HG02840 (cell line): Measurements from ENCODE around the gene SORL1.
"Not testable (repeated sequence)": the region's sequence is repeated elsewhere in the genome, so short reads cannot be mapped to it uniquely, and the experiment has no call there.

Experiments
- ATAC-seq: cut with Tn5 transposase; IDR thresholded peaks from one replicate; pipeline ENCODE4 v1.9.1; 2021; ENCODE audit warnings: mild to moderate bottlenecking, moderate library complexity, moderate number of reproducible peaks; ENCODE audit not compliant: unreplicated experiment, low FRiP score

The SORL1 gene

DNA sequence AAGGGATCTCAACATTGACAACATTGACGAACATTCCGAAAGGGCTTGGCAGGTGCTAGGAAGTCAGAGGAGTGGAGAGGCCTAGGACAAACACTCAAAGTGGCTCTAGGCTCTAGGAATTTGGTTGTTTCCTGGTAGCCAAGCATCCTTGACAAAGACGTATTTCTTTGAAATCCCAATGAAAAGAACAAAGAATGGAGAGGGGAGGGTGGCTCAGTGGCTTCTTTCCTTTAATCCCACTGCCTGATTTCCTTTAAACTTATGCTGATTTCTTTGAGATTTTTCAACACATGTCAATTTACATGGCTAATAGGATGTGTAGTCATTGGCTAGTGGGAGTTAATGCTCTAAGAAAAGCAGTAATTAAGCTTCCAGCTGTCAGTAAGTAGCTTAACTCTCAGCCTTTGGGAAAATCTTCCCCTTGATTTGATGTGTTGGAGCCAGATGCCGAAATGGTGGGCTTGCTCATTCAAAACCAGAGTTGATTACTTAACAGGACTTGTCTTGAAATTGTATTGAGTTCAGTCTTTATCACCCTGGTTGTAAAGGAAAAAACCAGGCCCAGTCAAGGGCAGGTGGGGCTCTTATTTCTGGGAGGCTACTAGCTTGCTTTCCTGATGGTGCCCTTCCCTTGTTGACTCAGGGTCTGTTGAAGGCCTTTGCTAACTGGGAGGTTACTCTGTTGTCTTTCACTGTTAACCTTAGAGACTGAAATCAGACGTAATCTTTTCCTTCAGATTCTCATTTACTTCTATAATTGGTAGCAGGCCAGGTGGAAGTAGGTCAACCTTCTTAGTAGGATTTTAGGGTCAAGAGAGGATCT lies 45.3 kb downstream of the SORL1 start:
- ATAC-seq: no peak

DNA sequence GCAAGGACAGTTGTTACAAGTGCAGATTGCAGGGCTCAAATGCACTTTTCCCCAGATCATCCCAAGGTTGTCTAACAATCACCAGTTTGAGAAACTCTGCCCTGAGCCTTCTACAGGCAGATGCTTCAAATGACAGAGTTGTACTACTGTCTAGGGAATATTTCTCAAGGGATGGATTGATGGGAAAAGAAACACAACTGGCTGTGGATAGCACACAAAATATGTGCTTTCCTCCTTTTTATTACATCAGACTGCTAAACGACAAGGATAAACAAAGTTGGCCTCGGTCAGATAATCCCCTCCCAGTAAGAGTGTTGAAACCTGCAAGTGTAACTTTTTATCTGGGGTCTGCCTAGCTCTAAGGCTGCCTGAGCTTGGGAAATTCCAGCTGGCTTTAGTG lies 47.3 kb downstream of the SORL1 start:
- ATAC-seq: no peak

DNA sequence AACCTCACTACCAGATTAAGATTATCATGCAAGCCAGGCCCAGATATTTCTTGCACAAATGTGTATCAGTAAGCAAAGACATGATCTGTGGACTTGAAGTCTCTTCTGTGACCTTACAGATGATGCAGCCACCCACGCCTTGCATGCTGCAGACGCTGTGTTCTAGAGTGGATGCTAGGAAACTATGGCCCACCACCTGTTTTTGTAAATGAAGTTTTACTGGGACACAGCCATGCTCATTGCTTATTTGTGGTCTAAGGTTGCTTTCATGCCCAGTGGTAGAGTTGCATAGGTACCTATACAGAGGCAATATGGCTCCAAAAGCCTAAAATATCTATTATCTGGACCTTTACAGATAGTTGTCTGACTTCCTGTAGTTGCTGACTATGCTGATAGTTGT lies 48.2 kb downstream of the SORL1 start:
- no peak for ATAC-seq

DNA sequence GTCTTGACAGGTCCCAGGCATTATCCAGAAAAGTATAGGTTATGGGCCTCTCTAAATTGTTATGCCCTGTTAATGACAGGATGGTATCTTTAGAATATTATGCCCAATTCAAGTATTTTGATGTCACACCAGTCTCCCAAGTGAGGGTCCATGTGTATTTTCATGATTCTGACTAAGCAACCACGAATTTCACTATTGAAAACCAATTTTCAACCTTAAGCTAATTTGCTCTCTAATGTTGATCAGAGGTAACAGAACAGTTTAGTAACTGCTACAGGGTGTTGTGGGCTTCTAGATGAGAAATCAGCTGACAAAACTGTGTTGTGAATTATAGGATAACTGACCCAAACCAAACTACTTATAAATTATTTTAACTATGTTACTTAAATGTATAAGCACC lies 48.6 kb downstream of the SORL1 start:
- ATAC-seq: no peak

DNA sequence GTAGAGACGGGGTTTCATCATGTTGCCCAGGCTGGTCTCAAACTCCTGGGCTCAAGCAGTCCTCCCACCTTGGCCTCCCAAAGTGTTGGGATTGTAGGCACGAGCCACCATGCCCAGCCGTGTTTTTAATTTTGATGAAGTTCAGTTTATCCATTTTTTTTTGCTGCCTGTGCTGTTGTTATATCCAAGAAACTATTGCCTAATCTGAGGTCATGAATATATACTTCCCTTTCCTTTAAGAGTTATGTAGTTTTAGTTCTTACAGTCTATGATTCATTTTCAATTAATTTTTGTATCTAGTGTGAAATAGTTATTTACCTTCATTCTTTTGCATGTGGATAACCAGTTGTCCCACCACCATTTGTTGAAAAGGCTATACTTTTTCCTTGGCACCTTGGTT lies 50.9 kb downstream of the SORL1 start:
- no peak for ATAC-seq

DNA sequence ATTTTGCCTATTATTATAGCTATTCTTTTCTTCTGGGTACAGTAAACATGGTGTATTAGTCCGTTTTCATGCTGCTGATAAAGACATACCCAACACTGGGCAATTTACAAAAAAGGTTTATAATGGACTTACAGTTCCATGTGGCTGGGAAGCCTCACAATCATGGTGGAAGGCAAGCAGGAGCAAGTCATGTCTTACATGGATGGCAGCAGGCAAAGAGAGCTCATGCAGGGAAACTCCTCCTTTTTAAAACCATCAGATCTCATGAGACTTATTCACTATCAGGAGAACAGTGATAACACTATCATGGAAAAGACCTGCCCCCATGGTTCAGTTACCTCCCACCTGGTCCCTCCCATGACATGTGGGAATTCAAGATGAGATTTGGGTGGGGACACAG lies 54.1 kb downstream of the SORL1 start:
- not testable (repeated sequence) for ATAC-seq

DNA sequence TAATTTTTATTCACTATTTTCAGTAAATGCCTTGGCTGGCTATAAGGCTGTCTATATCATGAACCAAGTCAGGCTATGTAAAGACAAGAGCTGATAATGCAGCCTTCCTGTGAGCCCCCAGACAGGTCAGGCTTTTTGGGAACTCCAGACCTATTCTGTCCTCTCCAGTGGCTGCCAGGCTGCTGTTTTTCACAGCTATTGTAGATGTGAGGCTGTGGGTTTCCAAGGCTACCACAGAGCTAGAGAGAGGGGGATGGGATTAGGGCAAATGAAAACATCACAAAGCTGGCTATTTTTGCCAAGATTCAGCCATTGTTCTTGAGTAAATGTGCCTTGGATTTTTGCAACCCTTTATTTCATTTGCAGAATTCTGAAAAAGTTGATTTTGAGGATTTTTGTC lies 56.3 kb downstream of the SORL1 start:
- ATAC-seq: no peak

DNA sequence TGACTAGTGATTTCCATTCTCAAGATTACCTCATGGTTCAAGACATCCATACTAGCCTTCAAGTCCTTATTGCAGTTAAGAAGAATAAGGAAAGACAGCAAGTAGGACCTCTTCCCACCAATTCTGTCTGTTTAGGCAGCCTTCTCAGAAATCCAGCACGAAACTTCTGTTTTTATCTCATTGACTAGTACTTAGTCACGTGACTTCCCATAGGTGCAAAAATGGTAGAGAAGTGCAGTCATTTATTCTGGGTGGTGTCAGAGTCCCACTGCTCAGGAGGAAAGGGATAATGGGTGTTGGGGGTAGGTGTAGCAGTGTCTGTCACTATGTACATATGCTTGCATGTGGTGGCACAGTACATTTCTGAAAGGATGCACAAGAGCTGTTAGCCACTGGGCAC lies 58.3 kb downstream of the SORL1 start:
- ATAC-seq: no peak

DNA sequence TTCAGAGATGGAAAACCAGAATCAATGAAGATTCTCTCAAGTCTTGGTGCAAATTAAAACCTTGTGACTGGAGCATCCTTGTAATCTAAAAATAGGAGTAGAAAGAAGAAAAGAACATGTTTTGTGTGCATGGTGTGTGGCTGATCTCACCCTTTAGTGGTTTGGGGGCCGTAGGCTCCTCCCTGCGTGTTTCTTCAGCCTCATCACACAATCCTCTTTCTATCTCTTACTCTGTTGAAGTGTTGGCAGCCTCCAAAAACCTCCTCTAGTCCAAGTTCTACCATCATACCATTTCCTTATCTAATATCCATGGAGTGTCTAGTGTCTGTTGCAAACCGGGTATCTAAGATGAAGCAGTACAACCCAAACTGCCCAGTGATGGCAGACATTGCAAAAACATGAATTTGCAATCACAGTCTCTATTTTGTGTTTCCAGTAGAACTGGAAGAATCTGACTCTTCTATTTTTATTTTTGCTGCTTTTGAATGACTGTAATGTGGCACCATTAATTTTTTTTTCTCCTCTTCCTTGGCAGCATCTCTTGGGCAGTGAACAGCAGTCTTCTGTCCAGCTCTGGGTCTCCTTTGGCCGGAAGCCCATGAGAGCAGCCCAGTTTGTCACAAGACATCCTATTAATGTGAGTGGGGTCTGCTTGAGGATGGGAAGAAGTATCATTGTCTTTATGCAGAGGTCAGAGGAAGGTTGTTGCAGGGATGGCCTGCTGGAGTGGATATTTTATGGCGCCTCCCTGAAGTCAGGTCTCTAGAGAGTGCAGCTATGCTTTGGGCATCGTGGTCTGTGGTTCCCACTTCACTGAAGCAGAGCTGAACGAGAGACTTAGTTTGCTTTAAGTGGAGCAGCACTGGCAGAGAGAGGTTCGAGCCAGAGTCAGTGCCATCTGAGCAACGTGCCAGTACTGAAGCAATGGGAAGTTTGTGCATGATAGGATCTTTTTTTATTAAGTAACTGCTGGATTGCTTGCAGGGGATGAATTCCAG lies 60.7 kb downstream of the SORL1 start:
- ATAC-seq: no peak

DNA sequence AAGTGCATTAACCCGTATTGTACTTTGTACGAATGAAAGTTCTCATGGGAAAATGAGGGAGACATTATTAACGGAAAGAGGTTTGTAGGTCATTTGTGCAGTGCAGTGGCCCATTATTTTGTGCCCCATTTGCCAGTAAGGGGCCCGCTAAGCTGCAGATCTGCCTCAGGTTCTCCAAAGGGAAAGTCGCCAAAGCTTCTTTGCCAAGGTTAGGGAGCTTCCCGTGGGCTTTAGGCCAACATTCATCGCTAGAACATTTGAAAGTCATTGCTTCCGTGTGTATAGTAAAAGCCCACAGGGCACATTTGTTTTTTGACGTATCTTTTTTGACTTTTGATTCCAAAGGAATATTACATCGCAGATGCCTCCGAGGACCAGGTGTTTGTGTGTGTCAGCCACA lies 61.7 kb downstream of the SORL1 start:
- no peak for ATAC-seq

DNA sequence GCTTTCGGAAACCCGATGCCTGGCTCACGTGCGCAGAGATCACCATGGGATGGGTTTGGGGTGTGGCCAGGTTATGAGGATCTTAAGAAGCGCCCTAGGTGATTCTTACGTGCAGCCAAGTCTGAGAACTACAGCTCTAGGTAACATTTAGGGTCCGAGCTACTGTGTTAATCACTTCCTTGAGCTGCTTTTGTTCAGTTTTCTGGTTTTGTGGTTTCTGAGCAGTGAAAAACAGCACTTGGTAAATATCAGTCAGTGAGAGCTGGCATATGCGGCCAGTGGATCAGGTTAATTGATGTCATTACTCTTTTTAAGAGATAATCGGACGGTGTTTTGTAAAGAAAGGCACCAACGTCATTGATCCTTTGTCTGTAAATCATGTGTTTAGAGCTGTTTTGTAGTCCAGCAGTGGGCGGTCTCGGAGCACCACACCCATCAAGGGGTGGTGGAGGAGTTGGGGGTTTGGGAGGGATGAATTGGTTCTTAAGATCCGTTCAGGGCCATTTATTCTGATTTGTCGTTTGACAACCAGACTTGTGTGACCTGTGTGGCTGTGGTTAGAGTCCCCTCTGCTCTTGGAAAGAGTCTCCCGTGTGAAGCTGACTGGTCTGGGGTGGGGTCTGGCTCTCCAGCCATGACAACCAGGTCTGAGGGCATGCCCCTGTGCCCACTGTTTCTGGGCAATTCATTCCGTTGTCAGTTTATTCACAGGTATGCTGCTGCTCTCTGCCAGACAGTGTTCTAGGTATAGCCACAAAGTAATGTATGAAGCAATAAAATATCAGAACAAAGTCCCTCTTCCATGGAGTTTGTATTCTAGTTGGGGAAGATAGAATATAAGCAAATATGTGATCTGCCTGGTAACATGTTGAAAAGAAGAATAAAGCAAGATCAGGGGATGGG lies 62.6 kb downstream of the SORL1 start:
- ATAC-seq: no peak

DNA sequence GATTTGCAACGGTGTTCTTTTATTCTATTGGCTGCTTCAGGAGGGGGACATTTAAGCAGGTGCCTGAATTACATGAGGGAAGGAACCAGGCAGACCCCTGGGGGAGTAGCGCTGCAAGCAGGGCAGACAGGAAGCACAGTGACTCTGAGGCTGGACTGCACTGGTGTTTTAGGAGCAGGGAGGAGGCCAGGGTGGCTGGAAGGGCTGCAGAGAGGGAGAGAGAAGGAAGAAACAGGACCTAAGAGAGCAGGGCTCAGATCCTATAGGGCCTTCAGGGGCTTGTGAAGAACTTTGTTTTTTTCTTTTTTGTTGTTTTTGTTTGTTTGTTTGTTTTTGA lies 63.2 kb downstream of the SORL1 start:
- no peak for ATAC-seq

DNA sequence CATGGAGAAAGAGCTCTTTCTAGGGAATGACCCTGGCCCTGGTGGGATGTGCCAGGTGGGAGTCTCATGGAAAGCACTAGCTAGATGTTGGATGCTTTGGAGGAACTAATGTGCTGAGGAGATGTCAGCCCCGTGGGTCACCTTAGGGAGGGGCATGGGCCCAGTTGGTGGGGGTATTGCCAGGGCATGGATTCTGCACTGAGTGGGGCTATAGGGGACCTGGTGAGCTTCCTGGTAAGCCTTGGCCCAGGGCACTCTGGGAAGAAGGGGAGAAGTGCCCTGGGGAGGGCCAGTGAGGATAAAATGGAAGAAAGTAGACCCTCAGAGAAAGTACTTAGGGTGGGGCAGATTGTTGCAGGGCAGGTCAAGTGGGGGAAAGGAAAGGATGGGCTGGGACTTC lies 65.9 kb downstream of the SORL1 start:
- no peak for ATAC-seq

DNA sequence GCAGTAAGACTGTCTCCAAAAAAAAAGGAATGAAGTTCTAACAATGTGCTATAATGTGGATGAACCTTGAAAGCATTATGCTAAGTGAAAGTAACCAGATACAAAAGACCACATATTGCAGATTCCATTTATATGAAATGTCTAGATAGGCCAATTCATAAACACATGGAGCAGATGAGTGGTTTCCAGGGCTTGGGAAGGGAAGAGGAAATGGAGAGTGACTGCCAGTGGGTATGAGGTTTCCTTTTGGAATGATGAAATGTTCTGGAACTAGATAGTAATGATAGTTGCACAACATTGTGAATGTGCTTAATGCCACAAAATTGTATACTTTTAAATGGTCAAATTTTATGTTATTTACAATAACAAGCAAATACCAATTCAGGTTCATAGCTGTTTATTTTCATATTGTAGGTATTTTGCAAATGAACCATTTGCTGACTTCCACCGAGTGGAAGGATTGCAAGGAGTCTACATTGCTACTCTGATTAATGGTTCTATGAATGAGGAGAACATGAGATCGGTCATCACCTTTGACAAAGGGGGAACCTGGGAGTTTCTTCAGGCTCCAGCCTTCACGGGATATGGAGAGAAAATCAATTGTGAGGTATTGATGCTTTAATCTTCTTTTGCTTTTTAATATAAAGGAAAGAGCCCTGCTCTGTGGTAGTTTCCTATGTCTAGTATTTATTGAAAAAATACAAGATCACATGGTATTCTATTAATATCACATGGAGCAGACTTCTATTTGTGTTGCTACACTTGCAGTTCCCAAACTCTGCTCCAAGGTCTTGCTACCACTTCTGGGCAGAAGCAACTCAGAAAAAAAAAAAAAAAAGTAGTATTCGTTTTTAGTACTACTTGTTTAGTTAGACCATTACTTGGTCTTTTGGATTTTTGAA lies 68.4 kb downstream of the SORL1 start:
- no peak for ATAC-seq

DNA sequence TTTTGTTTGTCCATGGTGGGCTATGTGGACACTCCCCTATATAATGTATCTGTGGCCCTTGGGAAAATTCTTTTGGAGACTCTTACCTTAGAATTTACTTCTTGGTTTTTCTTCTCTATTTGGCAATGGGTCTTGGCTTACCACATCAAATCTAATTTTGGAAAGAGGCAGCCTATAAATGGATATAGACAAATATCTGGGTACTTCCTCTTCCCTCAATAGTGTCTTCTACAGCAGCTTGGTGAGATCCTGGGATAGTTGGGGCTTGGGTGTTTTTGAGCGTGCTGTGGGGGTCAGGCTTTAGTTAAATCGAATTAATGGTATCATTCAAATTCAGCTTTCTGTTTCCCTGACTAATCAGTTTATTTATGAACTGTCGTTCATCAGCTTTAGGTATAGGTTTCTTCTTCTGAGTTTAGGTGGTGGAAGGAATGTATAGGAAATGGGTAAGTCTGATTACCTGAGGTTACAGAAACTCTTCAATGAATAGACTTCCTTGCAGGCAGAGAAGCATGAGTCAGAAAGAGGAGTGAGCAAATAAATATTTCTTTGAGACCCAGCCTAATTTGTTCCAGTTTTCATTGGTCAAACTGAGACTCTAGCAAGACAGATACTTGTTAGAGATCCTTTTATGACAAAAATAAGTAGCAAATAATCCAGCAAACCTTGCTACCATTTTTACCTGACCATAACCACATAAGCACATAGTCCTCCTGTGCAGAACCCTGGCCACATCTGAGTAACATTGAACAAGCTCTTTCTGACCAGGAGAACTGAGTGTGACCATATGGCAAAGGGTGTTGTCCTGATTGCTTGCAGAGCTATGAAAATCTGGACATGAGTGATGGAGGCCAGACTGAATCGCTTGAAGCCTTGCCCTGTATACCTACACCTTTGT lies 69.3 kb downstream of the SORL1 start:
- no peak for ATAC-seq

DNA sequence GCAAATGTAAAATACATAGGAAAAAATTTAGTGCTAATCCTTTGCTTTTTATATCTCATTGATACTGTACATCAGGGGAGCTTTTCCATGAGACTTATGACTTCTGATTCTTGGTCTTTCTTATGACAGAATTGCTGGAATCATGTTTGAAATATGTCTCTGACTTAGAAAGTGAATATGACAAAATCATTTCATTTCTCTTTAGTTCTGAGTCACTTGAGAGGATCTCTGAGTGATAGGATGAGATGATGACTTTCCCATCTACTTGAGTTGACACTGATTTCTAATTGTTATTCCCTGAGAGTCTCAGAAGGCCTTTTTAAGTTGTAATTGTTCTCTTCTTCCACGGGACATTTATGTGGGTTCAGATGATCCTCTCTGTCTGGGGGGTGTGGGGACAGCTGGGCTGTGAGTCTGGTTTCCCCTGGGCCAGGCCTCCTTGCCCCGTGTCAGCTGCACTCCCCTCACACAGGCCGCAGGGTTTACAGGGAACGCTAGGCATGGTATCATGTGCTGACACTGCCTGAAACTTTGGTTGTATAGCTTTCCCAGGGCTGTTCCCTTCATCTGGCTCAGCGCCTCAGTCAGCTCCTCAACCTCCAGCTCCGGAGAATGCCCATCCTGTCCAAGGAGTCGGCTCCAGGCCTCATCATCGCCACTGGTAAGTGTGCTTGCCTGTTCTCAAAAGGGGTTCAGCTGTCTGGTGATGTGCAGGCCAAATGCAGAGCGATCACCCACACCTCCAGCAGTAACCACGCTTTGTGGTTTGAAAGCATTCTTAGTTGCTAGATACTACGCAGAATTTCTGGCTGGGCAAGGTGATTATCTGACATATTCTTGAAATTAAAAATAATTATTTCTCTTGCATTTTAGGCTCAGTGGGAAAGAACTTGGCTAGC lies 70.2 kb downstream of the SORL1 start:
- no peak for ATAC-seq

DNA sequence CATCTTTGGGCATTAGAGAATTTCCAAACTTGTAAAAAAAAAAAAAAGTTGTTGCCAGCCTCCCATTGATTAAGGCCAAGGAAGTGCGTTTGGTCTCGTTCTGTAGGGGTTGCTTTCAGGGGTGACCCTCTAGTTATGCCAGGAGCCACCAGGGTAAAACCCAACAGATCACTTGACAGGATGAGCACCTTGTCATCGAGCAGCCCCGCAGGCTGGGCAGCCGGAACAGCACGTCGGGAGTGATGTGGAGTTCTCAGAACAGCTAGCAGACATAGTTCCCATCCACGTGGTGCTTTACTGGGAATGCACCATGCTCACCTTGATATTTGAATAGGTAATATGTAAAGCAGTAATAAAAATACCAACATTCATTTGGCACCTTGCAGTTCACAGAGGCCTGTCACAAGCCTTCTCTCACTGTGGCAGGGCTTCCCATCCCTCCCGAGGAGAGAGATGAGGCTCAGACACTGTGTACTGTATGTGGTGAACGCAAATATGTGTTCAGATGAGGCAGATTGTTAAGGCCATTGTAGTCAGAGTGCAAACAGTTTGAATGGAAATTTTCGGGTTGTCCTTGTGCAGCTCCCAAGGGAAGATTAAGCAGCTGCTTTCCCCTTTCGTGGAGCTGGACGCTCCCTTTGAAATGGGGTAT lies 71.6 kb downstream of the SORL1 start:
- no peak for ATAC-seq
